ENCODE results near the gene GPS1.

The GPS1 gene

GRCh38 chr17:82106688-82107305 lies 55.1 kb downstream of the GPS1 start:
- DNase-seq = no peak

Measured in stimulated activated CD4-positive, alpha-beta T cell treated with anti-CD3 and anti-CD28 coated beads, Interleukin-15, amount 100 ng/mL, for 24 hours (primary cell).